K562 treated with DMSO at 1 percent for 48 hours (cell line): ENCODE data around the gene LEMD3. TPM values are rescaled to one million over a fixed set of nuclear protein-coding genes. Genes with fewer than 3 reads are reported as not detected.

Experiments
- total RNA-seq: library from RNA; unstranded; fragments of 300-600 nt; gene quantifications from 2 replicates; pipeline ENCODE4 v1.2.3, GENCODE V29; 2022; ENCODE audit warnings: low replicate concordance; ENCODE audit errors: extremely low read depth

Gene LEMD3
- total RNA-seq, result not detected in 2 replicates

DNA sequence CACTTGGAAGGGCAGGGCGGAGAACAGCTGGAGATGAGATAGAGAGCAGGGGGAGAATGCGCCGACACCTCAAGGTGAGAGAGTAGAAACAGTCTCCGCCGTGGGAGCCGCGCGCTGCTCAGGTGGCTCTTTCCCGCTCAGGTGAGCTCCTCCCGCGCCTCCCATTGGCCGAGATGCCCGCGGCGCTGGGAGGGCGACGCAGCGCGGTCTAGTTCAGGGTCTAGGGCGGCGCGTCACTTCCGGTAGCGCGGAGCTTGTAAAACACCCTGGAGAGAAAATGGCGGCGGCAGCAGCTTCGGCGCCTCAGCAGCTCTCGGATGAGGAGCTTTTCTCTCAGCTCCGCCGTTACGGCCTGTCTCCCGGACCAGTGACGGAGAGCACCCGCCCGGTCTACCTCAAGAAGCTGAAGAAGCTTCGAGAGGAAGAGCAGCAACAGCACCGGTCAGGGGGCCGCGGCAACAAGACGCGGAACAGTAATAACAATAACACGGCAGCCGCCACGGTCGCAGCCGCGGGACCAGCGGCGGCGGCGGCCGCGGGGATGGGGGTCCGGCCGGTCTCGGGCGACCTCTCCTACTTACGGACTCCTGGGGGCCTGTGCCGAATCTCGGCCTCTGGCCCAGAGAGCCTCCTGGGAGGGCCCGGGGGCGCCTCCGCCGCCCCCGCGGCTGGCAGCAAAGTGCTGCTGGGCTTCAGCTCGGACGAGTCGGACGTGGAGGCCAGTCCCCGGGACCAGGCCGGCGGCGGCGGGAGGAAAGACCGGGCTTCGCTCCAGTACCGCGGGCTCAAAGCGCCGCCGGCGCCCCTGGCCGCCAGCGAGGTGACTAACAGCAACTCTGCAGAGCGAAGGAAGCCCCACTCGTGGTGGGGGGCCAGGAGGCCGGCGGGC lies at the start of gene LEMD3:
Gene LEMD3, plus strand, starts transcription at position 264 of the 889 bp plus-strand sequence. Its CDS starts 14 bp downstream, at position 278.

GRCh38 chr12:65121049-65121955 lies 48.1 kb upstream of the LEMD3 start, which contains the start of gene WIF1:
TSS of gene WIF1 (minus strand) at chr12:65121305. CDS start at chr12:65121191, 114 bp downstream.

DNA sequence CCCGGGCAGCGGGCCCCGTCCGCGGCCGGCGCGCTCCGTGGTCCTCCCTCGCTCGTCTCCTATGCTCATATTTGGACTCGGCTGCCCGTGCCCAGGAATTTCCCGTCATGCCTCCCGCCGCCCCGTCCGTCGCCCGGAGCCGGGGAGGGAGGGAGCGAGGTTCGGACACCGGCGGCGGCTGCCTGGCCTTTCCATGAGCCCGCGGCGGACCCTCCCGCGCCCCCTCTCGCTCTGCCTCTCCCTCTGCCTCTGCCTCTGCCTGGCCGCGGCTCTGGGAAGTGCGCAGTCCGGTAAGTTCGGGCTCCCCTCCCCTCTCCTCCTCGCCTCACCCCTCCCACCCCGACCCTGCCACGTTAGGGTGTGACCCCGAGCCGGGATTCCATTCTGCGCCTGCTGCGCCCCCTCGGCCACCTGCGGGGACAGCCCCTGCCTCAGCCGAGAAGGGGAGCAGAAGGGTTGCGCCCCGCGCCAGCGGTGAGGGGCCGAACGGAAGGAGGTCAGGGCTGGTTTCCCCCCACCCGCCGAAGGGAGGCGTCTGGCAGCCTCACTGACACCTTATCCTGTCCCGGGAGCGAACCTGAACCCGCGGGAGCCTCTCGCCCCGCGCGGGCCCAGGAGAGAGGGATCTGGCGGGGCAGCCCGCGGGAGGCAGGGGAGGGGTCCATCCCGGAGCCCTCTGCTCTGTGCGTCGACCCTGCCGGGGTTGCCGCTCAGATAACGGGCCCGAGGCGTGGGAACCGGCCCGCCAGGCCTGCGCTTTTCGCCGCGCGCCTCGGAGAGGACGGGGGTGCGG lies 109.4 kb downstream of the LEMD3 start, which contains the start of gene MSRB3:
Gene MSRB3, plus strand, starts transcription at position 108 of the 793 bp plus-strand sequence. CDS start 29,897 bp downstream, outside the sequence.

Other genes starting within 250 kb of the LEMD3 start
- gene WIF1, start 48.3 kb upstream of the LEMD3 start, total RNA-seq, result not detected in 2 replicates
- gene MSRB3, start 109.1 kb downstream of the LEMD3 start, total RNA-seq, result not detected in 2 replicates